IMR-90 (cell line): ENCODE measurements around the gene ZAP70. TPM values are rescaled to one million over a fixed set of nuclear protein-coding genes. Genes with fewer than 3 reads are reported as not detected.
A peak's percentile ranks its signal among the peaks of the same experiment; 100 is the strongest.

Experiments used
- ATAC-seq: fragments of 200-7000 bp; cut with Tn5 transposase; 2 replicates; pipeline ENCODE4 v1.9.1; 2020; ENCODE audit warnings: low read depth, mild to moderate bottlenecking, moderate library complexity
- BruUV-seq: library from RNA; stranded (reverse); fragments of 400-500 nt; replicated peaks from 2 replicates; lab custom pipeline; 2021; lab: Mats Ljungman, UMichigan
- CTCF ChIA-PET: fragments of 300-600 bp; formaldehyde crosslinking; extraction: SDS; loops from one replicate; lab custom pipeline; 2021; ENCODE audit warnings: antibody characterized with exemption; lab: Yijun Ruan, JAX
- POLR2A ChIA-PET: fragments of 300-600 bp; sonication (Branson Sonifier 250); formaldehyde crosslinking; loops from one replicate; lab custom pipeline; 2022; ENCODE audit warnings: antibody characterized with exemption; ENCODE audit not compliant: unreplicated experiment; lab: Charles Lee
- DNase-seq: peaks from one replicate; pipeline ENCODE4 v3.0.0; 2013
- H2AFZ ChIP-seq: replicated peaks from 2 replicates; pipeline ENCODE3; 2013; ENCODE audit warnings: low read length, mild to moderate bottlenecking; ENCODE audit not compliant: poor library complexity
- H2AK5ac ChIP-seq: 2 replicates; pipeline ENCODE4 v1.6.1; 2013; ENCODE audit warnings: low read depth, low read length, inconsistent platforms
- H2AK9ac ChIP-seq: replicated peaks from 2 replicates; pipeline ENCODE3; 2013; ENCODE audit warnings: mild to moderate bottlenecking, low read depth, low read length, moderate library complexity; ENCODE audit not compliant: poor library complexity
- H2BK120ac ChIP-seq: 2 replicates; pipeline ENCODE4 v1.6.1; 2013; ENCODE audit warnings: low read depth, low read length, inconsistent platforms
- H2BK15ac ChIP-seq: 3 replicates; pipeline ENCODE4 v1.6.1; 2013; ENCODE audit warnings: low read depth, low read length, inconsistent platforms
- H2BK20ac ChIP-seq: 2 replicates; pipeline ENCODE4 v1.6.1; 2013; ENCODE audit warnings: low read depth, mild to moderate bottlenecking, inconsistent platforms, low read length, moderate library complexity
- H2BK5ac ChIP-seq: 2 replicates; pipeline ENCODE4 v1.6.1; 2013; ENCODE audit warnings: mild to moderate bottlenecking, low read depth, low read length, inconsistent platforms; ENCODE audit not compliant: poor library complexity, severe bottlenecking
- H3K14ac ChIP-seq: replicated peaks from 2 replicates; pipeline ENCODE4 v1.6.1; 2013; ENCODE audit warnings: low read depth, low read length, inconsistent platforms
- H3K18ac ChIP-seq: 2 replicates; pipeline ENCODE4 v1.6.1; 2013; ENCODE audit warnings: low read depth, low read length, control low read depth
- H3K23ac ChIP-seq: 2 replicates; pipeline ENCODE4 v1.6.1; 2013; ENCODE audit warnings: low read depth, low read length, inconsistent platforms
- H3K27ac ChIP-seq: 2 replicates; pipeline ENCODE4 v1.5.1; 2013; ENCODE audit warnings: mild to moderate bottlenecking, control low read depth, low read length; ENCODE audit not compliant: insufficient read depth
- H3K27me3 ChIP-seq: 2 replicates; pipeline ENCODE4 v1.6.1; 2013; ENCODE audit warnings: low read length; ENCODE audit not compliant: control insufficient read depth, insufficient read depth
- H3K36me3 ChIP-seq: 2 replicates; pipeline ENCODE4 v1.6.1; 2013; ENCODE audit warnings: low read length, mixed read lengths; ENCODE audit not compliant: control insufficient read depth, insufficient read depth
- H3K4ac ChIP-seq: 2 replicates; pipeline ENCODE4 v1.6.1; 2013; ENCODE audit warnings: low read depth, low read length, inconsistent platforms
- H3K4me1 ChIP-seq: 2 replicates; pipeline ENCODE4 v1.6.1; 2013; ENCODE audit warnings: low read length, mixed read lengths; ENCODE audit not compliant: control insufficient read depth, insufficient read depth
- H3K4me2 ChIP-seq: 2 replicates; pipeline ENCODE4 v1.6.1; 2013; ENCODE audit warnings: low read depth, mild to moderate bottlenecking, control low read depth, low read length, moderate library complexity
- H3K4me3 ChIP-seq: 2 replicates; pipeline ENCODE4 v1.5.1; 2013; ENCODE audit warnings: low read depth, mild to moderate bottlenecking, control low read depth, low read length, moderate library complexity; ENCODE audit not compliant: insufficient read depth
- H3K56ac ChIP-seq: 2 replicates; pipeline ENCODE4 v1.6.1; 2013; ENCODE audit warnings: low read length, inconsistent platforms; ENCODE audit not compliant: insufficient read depth; ENCODE audit errors: extremely low read depth
- H3K79me1 ChIP-seq, 2 experiments: 2 replicates each; pipeline ENCODE4 v1.6.1; 2013; ENCODE audit warnings: low read length in 2 of 2, inconsistent platforms in 1 of 2, low read depth in 1 of 2
- H3K9ac ChIP-seq: 2 replicates; pipeline ENCODE4 v1.6.1; 2013; ENCODE audit warnings: low read depth, low read length, control low read depth
- H3K9me1 ChIP-seq: 2 replicates; pipeline ENCODE4 v1.6.1; 2013; ENCODE audit warnings: low read length, inconsistent platforms; ENCODE audit not compliant: insufficient read depth
- H3K9me3 ChIP-seq: 2 replicates; pipeline ENCODE4 v1.6.1; 2013; ENCODE audit warnings: low read length; ENCODE audit not compliant: control insufficient read depth, insufficient read depth
- H4K20me1 ChIP-seq: 2 replicates; pipeline ENCODE4 v1.6.1; 2013; ENCODE audit warnings: low read length, inconsistent platforms; ENCODE audit not compliant: insufficient read depth
- H4K5ac ChIP-seq: 2 replicates; pipeline ENCODE4 v1.6.1; 2013; ENCODE audit warnings: mild to moderate bottlenecking, low read depth, low read length, control low read depth
- H4K8ac ChIP-seq, 2 experiments: 2 replicates each; pipeline ENCODE4 v1.6.1; 2013; ENCODE audit warnings: low read depth in 2 of 2, low read length in 2 of 2, control low read depth in 1 of 2, inconsistent platforms in 1 of 2
- H4K91ac ChIP-seq: 2 replicates; pipeline ENCODE4 v1.6.1; 2013; ENCODE audit warnings: low read depth, low read length, inconsistent platforms; ENCODE audit not compliant: insufficient read depth
- CTCF ChIP-seq: conservative IDR thresholded peaks from 2 replicates; pipeline ENCODE4 v1.5.1; 2012; ENCODE audit warnings: mild to moderate bottlenecking, low read depth, low read length, improper control_type of control experiment
- RAD21 ChIP-seq: IDR thresholded peaks from 2 replicates; pipeline ENCODE4 v1.6.1; 2012; ENCODE audit warnings: low read length, improper control_type of control experiment
- RCOR1 ChIP-seq: IDR thresholded peaks from 2 replicates; pipeline ENCODE4 v1.6.1; 2012; ENCODE audit warnings: mild to moderate bottlenecking, low read length, improper control_type of control experiment; ENCODE audit not compliant: insufficient replicate concordance
- RFX5 ChIP-seq: IDR thresholded peaks from 2 replicates; pipeline ENCODE4 v1.8.0; 2012; ENCODE audit warnings: low read depth, mild to moderate bottlenecking, low read length, moderate library complexity
- USF2 ChIP-seq: fragments of 150-350 bp; IDR thresholded peaks from 2 replicates; pipeline ENCODE4 v1.6.1; 2017; ENCODE audit warnings: mild to moderate bottlenecking, antibody characterized with exemption, low read length, low read depth
- WGBS, 2 experiments: methylation state at CpG; one replicate each; pipeline versions ENCODE4 v1.1.5 to v1.1.7; 2013; ENCODE audit warnings: missing lambda C conversion rate in 2 of 2; ENCODE audit not compliant: insufficient read length in 1 of 2; ENCODE audit errors: extremely low coverage in 2 of 2; 5-methylcytosine and 5-hydroxymethylcytosine counted together
- dilution Hi-C: fragments of 300-500 bp; cut with HindIII; formaldehyde crosslinking; loops from one replicate; pipeline ENCODE4 v1.14.3; 2018; ENCODE audit warnings: low sequenced_read_pairs; ENCODE audit not compliant: unreplicated experiment
- in situ Hi-C: fragments of 300-500 bp; cut with MboI; formaldehyde crosslinking; loops from 3 replicates; pipeline ENCODE4 v1.14.3; 2019; ENCODE audit warnings: low sequenced_read_pairs, inconsistent platforms, mixed read lengths
- intact Hi-C: fragments of 100-400 bp; cut with micrococcal nuclease; formaldehyde crosslinking; loops from 2 replicates; pipeline ENCODE4 v1.10.0; 2022
- polyA plus RNA-seq, 3 experiments: library from polyadenylated mRNA; depleted of rRNA; stranded (reverse); fragments of >200 nt; gene quantifications; 2 replicates each; pipeline ENCODE4 v1.2.3, GENCODE V29; 2012; ENCODE audit warnings: low replicate concordance in 1 of 3
- total RNA-seq: library from RNA; depleted of rRNA; stranded (reverse); fragments of >200 nt; gene quantifications from 2 replicates; pipeline ENCODE4 v1.2.3, GENCODE V29; 2012

ZAP70 gene
- total and polyA plus RNA-seq, 2 of the 4 experiments (the other 2 are of a cell fraction), result under 0.01 to 0.09 TPM

GRCh38 chr2:97774425-97774824 lies 61.0 kb downstream of the ZAP70 start:
- Histone ChIP-seq H2AK5ac (no peak overlapping the region), H3K18ac (no peak overlapping the region), H3K23ac (no peak overlapping the region), H3K9me1 (no peaks in the 10 kb centered on the region), H3K79me1 (no peaks in the 10 kb centered on the region; a peak in 2 of 4 replicates), H2AFZ (no peak overlapping the region), H3K27ac (no peak overlapping the region), H3K4me1 (no peaks in the 10 kb centered on the region), H3K4me3 (no peak overlapping the region), H3K27me3 (no peaks in the 10 kb centered on the region), H2BK5ac (no peak overlapping the region), H4K8ac (no peak overlapping the region), H3K9me3 (no peaks in the 10 kb centered on the region), H3K4me2 (no peak overlapping the region), H3K9ac (no peak overlapping the region), H2BK15ac (no peak overlapping the region), H2BK120ac (no peak overlapping the region), H3K4ac (no peak overlapping the region), H3K56ac (no peak overlapping the region), H3K36me3 (peaks cover 21% of the 10 kb centered on the region), H4K20me1 (no peaks in the 10 kb centered on the region), H2BK20ac (no peak overlapping the region), H2AK9ac (no peak overlapping the region), H4K5ac (no peak overlapping the region), H4K91ac (no peak overlapping the region), H3K14ac (no peak overlapping the region)
- WGBS, 2 experiments, result 72% methylated on average over 4 of the region's 7 CpGs; no CpG with 5 or more reads in 1 of the 2 experiments
- DNase-seq (no peak), ATAC-seq (0 out of 2 replicates have a peak, but pooled peaks have one; percentile 37)
- intact Hi-C loops (no loop called here), dilution Hi-C loops (no loop called here), in situ Hi-C loops (no loop called here)
- ChIA-PET CTCF (interaction anchor here (1.0 kb wide), 1 partner anchor 495 kb away, joined by 3 read pairs; no protein-coding TSS in a partner anchor), POLR2A (no interaction called here)
- TF ChIP-seq RCOR1 (no peak), RAD21 (0 out of 2 replicates have a peak, but pooled peaks have one; percentile 11), CTCF (0 out of 2 replicates have a peak, but pooled peaks have one; percentile 19), RFX5 (no peak), USF2 (no peak)
- no TSS peak for BruUV-seq
